ENCODE measurements around the gene FAM25G.
"Not testable (repeated sequence)": the region's sequence is repeated elsewhere in the genome, so short reads cannot be mapped to it uniquely, and the experiment has no call there.

DNA sequence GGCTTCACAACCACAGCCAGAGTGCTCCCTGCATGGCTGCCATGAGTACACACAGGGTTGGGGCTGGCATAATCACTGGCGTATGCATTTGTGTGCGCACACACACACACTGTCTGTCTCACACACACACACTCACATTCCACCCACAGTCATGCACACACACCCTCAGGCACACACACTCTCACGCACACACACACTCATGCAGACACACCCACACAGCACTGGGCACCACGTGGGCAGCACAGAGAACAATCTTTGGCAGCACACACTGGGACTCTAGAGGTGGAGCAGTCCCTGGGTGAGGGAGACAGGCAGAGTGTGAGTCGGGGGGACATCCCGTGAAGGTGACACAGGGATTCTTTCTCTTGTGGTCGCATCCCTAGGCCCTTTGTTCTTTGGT lies 18.0 kb downstream of the FAM25G start:
- not testable (repeated sequence) for TF ChIP-seq POLR2A, EP300, POLR2AphosphoS5 (IDR thresholded peaks at IDR 0.05)
- TF ChIP-seq, protein P1, sequence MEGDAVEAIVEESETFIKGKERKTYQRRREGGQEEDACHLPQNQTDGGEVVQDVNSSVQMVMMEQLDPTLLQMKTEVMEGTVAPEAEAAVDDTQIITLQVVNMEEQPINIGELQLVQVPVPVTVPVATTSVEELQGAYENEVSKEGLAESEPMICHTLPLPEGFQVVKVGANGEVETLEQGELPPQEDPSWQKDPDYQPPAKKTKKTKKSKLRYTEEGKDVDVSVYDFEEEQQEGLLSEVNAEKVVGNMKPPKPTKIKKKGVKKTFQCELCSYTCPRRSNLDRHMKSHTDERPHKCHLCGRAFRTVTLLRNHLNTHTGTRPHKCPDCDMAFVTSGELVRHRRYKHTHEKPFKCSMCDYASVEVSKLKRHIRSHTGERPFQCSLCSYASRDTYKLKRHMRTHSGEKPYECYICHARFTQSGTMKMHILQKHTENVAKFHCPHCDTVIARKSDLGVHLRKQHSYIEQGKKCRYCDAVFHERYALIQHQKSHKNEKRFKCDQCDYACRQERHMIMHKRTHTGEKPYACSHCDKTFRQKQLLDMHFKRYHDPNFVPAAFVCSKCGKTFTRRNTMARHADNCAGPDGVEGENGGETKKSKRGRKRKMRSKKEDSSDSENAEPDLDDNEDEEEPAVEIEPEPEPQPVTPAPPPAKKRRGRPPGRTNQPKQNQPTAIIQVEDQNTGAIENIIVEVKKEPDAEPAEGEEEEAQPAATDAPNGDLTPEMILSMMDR (IDR thresholded peaks at IDR 0.05) = not testable (repeated sequence)
